Suprapubic skin (tissue), 4 donors: ENCODE results near the gene PAK5. TPM values are rescaled to one million over a fixed set of nuclear protein-coding genes. Genes with fewer than 3 reads are reported as not detected.

Experiments
- DNase-seq, 2 donors: peaks; one replicate each; pipeline ENCODE4 v3.0.0-alpha.2; 2019; ENCODE audit warnings: low spot score in 2 of 2
- H3K27ac ChIP-seq: fragments of 200-600 bp; sonication (generic); one replicate; pipeline ENCODE4 v1.5.1; 2019
- H3K27me3 ChIP-seq: fragments of 200-600 bp; sonication (generic); one replicate; pipeline ENCODE4 v1.5.1; 2019
- H3K36me3 ChIP-seq: fragments of 200-600 bp; sonication (generic); one replicate; pipeline ENCODE4 v1.5.1; 2019
- H3K4me1 ChIP-seq: fragments of 200-600 bp; sonication (generic); one replicate; pipeline ENCODE4 v1.5.1; 2019
- H3K4me3 ChIP-seq: fragments of 200-600 bp; sonication (generic); one replicate; pipeline ENCODE4 v1.5.1; 2019; ENCODE audit warnings: mild to moderate bottlenecking
- H3K9me3 ChIP-seq: fragments of 200-600 bp; sonication (generic); one replicate; pipeline ENCODE4 v1.5.1; 2019
- EP300 ChIP-seq: sonication (generic); formaldehyde crosslinking; IDR thresholded peaks from one replicate; pipeline ENCODE4 v1.6.1; 2017; ENCODE audit warnings: antibody characterized with exemption
- POLR2A ChIP-seq, 2 donors: fragments of 450-650 bp; IDR thresholded peaks; one replicate each; pipeline ENCODE4 v1.6.1; 2017; ENCODE audit warnings: antibody characterized with exemption in 2 of 2, mild to moderate bottlenecking in 2 of 2, moderate library complexity in 2 of 2
- POLR2AphosphoS5 ChIP-seq, 3 donors: sonication (generic); formaldehyde crosslinking; IDR thresholded peaks; one replicate each; pipeline ENCODE4 v1.6.1; 2017; ENCODE audit warnings: antibody characterized with exemption in 3 of 3
- WGBS: methylation state at CpG from one replicate; pipeline ENCODE4 v1.1.5; 2018; 5-methylcytosine and 5-hydroxymethylcytosine counted together
- total RNA-seq, 4 donors: library from RNA; depleted of rRNA; stranded (reverse); fragments of >200 nt; gene quantifications; one replicate each; pipeline ENCODE4 v1.1.0, GENCODE V29; 2016
- TF ChIP-seq, protein P1 (sequence below), 2 donors: fragments of 200-600 bp in 1 of 2; fragments of 450-650 bp in 1 of 2; sonication (generic) in 1 of 2; IDR thresholded peaks; one replicate each; pipeline ENCODE4 v1.5.1; 2016 to 2019; ENCODE audit warnings: antibody characterized with exemption in 2 of 2, mild to moderate bottlenecking in 1 of 2, moderate library complexity in 1 of 2

The PAK5 gene
- total RNA-seq, 4 donors from 2014 or later = 0.10 to 0.56 (median 0.21) TPM; not detected in 1

DNA sequence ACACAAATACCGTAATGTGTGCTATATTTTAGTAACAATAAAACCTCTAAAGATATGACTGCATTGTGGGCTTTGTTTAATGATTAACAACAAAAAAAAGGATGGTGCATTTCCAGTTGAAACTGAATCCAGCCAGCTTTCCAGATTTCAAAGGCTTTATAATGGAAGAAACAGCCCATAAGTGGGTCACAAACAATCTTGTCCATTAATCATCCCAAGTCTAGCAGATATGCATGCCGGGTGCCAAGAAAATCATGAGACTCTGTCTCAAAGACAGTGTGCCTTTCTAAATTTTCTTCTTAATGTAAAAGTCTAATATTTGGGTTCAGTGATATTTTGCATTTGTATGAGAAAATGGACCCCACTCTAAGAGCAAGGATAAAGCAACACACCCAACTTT is 345.1 kb downstream of the PAK5 start:
- Histone ChIP-seq H3K27me3 (no peaks in the 10 kb centered on the region), H3K4me3 (no peak overlapping the region), H3K9me3 (no peaks in the 10 kb centered on the region), H3K36me3 (no peaks in the 10 kb centered on the region), H3K27ac (no peak overlapping the region), H3K4me1 (no peaks in the 10 kb centered on the region)
- TF ChIP-seq EP300 (no peak), POLR2AphosphoS5 (IDR thresholded peaks at IDR 0.05) (no peak), POLR2A (IDR thresholded peaks at IDR 0.05) (no peak)
- TF ChIP-seq, protein P1, sequence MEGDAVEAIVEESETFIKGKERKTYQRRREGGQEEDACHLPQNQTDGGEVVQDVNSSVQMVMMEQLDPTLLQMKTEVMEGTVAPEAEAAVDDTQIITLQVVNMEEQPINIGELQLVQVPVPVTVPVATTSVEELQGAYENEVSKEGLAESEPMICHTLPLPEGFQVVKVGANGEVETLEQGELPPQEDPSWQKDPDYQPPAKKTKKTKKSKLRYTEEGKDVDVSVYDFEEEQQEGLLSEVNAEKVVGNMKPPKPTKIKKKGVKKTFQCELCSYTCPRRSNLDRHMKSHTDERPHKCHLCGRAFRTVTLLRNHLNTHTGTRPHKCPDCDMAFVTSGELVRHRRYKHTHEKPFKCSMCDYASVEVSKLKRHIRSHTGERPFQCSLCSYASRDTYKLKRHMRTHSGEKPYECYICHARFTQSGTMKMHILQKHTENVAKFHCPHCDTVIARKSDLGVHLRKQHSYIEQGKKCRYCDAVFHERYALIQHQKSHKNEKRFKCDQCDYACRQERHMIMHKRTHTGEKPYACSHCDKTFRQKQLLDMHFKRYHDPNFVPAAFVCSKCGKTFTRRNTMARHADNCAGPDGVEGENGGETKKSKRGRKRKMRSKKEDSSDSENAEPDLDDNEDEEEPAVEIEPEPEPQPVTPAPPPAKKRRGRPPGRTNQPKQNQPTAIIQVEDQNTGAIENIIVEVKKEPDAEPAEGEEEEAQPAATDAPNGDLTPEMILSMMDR (IDR thresholded peaks at IDR 0.05) = no peak
- DNase-seq = no peak
- 72% methylated on average over 2 of the region's 2 CpGs for WGBS

DNA sequence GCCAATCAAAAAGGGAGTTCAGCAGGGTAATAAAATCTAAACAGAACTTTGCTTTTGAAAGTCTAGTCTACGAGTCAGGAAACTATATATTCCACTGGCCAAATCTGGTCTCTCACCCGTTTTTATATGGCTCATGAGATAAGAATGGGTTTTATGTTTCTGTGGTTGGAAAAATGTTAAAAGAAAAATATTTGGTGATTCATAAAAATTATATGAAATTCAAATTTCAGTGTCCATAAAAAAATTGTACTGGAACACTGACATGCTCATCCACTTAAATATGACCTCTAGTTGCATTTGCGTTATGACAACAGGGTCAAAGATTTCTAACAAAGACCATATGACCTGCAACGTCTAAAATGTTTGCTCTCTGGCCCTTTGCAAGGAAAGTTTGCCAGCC is 346.8 kb downstream of the PAK5 start:
- Histone ChIP-seq H3K9me3 (no peaks in the 10 kb centered on the region), H3K4me3 (no peak overlapping the region), H3K36me3 (no peaks in the 10 kb centered on the region), H3K4me1 (no peaks in the 10 kb centered on the region), H3K27ac (no peak overlapping the region), H3K27me3 (no peaks in the 10 kb centered on the region)
- no peak for DNase-seq
- 61% methylated on average over 4 of the region's 4 CpGs for WGBS
- no peak for TF ChIP-seq POLR2AphosphoS5 (IDR thresholded peaks at IDR 0.05)
- TF ChIP-seq POLR2A (IDR thresholded peaks at IDR 0.05) = no peak
- no peak for TF ChIP-seq EP300
- TF ChIP-seq, protein P1 (IDR thresholded peaks at IDR 0.05) = no peak

DNA sequence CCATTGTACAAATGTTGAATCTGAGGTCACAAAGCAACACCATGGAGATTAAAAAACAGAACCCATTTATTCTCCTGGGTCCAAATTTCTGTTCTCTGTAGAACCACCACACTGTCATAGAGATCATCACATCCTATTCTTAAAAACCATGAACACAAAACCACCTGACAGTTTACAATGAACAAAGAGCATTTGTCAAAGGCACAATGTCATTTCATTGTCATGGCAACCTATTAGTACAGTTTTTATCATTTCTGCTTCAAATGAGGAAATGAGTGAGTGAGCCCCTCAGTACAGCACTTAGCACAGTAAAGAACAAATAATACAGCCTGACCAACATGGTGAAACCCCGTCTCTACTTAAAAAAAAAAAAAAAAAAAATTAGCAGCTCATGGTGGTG is 347.6 kb downstream of the PAK5 start:
- no peak overlapping the region for H3K27ac ChIP-seq
- WGBS = 75% methylated on average over 1 of the region's 1 CpG
- H3K4me1 ChIP-seq = no peaks in the 10 kb centered on the region
- H3K4me3 ChIP-seq = no peak overlapping the region
- no peaks in the 10 kb centered on the region for H3K36me3 ChIP-seq
- H3K27me3 ChIP-seq = no peaks in the 10 kb centered on the region
- DNase-seq = no peak
- no peaks in the 10 kb centered on the region for H3K9me3 ChIP-seq
- TF ChIP-seq, protein P1 (IDR thresholded peaks at IDR 0.05) = no peak
- no peak for TF ChIP-seq POLR2A (IDR thresholded peaks at IDR 0.05)
- no peak for TF ChIP-seq POLR2AphosphoS5 (IDR thresholded peaks at IDR 0.05)
- TF ChIP-seq EP300 = no peak

DNA sequence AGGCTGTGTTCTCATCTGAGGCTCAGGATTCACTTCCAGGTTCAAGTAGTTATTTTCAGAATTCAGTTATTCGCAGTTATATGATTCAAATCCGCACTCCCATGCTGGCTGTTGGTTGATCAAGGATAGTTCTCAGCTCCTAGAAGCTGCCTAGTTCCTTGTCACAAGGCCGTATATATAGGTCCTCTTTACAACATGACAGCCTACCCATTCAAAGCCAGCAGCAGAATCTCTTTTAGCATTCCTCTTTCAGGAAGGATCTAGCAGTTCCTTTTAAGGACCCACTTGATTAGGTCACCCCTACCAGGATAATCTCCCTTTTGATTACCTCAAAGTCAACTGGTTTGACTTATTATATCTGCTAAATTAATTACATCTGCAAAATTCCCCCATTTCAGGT is 348.2 kb downstream of the PAK5 start:
- WGBS = 97% methylated on average over 3 of the region's 3 CpGs
- H3K36me3 ChIP-seq = no peaks in the 10 kb centered on the region
- DNase-seq = no peak
- H3K4me3 ChIP-seq = no peak overlapping the region
- no peaks in the 10 kb centered on the region for H3K27me3 ChIP-seq
- no peaks in the 10 kb centered on the region for H3K4me1 ChIP-seq
- H3K27ac ChIP-seq = no peak overlapping the region
- TF ChIP-seq EP300 = no peak
- TF ChIP-seq, protein P1 (IDR thresholded peaks at IDR 0.05) = no peak
- TF ChIP-seq POLR2AphosphoS5 (IDR thresholded peaks at IDR 0.05) = no peak
- no peak for TF ChIP-seq POLR2A (IDR thresholded peaks at IDR 0.05)
- H3K9me3 ChIP-seq = no peaks in the 10 kb centered on the region

DNA sequence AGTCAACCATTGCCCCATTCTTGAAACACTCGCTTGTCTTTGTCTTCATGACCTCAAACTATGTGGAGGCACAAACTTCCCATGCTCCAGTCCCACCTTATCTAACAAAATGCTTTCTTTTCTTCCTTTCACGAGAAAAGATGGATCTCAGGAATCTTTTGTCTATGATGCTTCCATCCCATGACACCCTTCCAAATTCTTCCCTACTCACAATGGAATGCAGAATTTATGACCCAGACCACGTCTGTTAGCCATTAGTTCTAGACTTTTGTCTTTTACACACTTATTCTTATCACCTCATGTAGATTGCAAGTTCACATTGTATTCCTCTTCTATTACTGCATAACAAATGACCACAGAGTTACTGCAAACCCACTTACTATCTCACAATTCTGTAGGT is 348.7 kb downstream of the PAK5 start:
- TF ChIP-seq, protein P1 (IDR thresholded peaks at IDR 0.05) = no peak
- Histone ChIP-seq H3K4me1 (no peaks in the 10 kb centered on the region), H3K36me3 (no peaks in the 10 kb centered on the region), H3K27ac (no peak overlapping the region), H3K9me3 (no peaks in the 10 kb centered on the region), H3K4me3 (no peak overlapping the region), H3K27me3 (no peaks in the 10 kb centered on the region)
- 71% methylated on average over 3 of the region's 3 CpGs for WGBS
- DNase-seq = no peak
